Activated CD4-positive, alpha-beta T cell treated with anti-CD3 and anti-CD28 coated beads, Interleukin-2, Interleukin-4, amounts not matched to agents 100 ng/mL and 50 ng/mL, durations not matched to agents 16 hours and 8 hours (primary cell): Measurements from ENCODE around the gene POLA1.

Experiments used
- DNase-seq: peaks from one replicate; pipeline ENCODE4 v3.0.0-alpha.2; 2020; ENCODE audit warnings: low spot score

Gene POLA1

GRCh38 chrX:25007059-25008053 lies 313.6 kb downstream of the POLA1 start:
- no peak for DNase-seq

DNA sequence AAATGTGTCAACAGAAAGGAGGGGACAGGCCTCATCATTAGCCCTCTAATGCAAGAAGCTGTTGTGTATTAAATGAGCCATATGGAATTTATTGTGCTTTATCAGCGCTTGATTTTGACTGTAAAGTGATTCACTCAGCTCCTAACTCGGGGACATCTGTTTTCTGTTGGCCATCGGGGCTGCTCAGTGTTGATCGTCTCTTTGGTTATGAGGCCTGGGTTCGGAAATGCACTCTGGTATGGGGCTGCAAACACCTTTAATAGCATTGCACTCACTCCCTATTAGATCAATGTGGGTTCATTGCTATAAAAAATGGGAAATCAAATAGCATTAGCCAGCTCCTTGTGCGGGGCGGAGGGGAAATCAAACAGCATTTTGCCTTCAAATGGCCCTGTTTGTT lies 315.7 kb downstream of the POLA1 start:
- no peak for DNase-seq

DNA sequence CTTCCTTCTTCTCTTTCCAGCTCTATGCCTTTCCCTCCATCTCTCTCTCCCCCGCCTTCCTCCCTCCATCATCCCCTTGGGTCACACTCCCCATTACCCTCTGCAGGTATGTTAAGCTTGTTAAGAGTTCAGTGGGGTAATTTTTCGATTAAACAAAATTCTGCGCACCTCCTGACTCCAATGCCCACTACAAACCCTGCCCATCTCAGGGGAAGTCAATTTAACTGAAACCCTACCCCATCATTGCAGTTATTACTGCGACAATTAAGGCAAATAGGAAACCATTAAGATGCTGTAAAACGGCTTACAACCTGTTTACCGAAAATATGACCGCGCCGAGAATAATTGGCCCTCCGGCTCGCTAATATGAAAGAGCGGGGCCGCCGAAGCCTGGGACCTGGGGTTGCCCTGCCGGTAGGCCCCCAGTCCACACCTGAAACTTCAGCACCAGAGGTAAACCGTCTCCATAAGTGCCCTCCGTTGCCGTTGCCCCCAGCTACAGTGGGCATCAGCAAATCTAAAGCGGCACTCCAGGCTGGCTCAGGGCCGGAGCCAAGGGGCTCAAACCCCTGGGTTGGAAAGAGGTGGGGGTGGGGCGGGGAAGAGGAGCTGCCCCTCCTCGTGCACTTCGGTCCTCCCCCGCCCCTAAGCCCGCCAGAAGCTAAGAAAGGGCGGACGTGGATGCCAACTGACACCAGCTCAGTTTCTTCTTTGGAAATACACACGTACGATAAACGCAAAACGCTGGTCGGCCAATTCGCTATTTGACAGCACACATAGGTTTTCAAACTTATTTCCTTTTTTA lies 317.3 kb downstream of the POLA1 start:
- DNase-seq: no peak

GRCh38 chrX:25011589-25012432 lies 318.1 kb downstream of the POLA1 start:
- no peak for DNase-seq

DNA sequence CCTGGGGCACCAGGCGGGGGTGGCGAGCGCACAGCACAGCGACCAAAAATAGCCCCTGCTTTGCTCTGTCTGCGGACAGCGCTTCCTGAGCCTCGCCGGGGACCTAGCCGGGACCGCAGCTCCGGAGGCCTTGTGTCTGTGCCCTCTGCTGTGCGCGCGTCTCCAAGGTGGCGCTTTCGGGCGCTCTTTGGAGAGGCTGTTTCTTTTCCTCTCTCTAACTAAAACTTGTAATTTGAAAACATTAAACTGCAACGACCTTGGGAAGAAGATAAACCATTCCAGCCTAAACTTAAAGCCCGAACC lies 318.7 kb downstream of the POLA1 start:
- DNase-seq: no peak

DNA sequence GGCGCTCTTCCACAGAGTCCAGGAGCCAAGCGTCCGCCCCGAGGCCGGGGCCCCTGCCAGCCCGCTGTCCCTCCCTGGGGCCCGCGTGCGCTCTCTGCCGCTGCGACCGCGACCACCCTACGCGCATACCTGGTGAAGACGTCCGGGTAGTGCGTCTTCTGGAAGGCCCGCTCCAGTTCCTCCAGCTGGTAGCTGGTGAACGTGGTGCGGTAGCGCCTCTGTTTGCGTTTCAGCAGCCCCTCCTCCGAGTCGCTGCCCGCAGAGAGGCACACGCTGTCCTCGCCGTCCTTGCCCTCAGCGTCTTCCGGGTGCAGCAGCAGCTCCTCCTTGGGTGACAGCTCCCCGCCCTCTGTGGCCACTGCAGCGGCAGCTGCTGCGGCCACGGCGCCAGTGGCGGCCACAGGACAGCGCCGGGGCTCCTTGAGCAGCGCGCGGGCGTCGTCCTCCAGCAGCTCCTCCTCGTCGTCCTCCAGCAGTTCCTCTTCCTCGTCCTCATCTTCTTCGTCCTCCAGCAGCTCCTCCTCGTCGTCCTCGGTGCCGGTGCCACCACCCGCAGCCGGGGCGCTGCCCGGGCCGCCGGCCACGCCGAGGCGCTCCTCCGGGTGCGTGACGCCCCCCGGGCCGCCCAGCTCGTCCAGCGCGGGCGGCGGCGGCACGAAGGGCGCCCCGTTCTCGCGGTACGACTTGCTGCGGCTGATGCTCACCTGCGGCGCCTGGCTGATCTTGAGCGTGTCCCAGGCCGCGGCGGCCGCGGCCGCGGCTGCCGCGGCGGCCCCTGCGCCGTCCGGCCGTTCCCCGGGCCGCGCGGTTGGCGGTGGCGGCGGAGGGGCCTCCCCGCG lies 319.3 kb downstream of the POLA1 start:
- no peak for DNase-seq

DNA sequence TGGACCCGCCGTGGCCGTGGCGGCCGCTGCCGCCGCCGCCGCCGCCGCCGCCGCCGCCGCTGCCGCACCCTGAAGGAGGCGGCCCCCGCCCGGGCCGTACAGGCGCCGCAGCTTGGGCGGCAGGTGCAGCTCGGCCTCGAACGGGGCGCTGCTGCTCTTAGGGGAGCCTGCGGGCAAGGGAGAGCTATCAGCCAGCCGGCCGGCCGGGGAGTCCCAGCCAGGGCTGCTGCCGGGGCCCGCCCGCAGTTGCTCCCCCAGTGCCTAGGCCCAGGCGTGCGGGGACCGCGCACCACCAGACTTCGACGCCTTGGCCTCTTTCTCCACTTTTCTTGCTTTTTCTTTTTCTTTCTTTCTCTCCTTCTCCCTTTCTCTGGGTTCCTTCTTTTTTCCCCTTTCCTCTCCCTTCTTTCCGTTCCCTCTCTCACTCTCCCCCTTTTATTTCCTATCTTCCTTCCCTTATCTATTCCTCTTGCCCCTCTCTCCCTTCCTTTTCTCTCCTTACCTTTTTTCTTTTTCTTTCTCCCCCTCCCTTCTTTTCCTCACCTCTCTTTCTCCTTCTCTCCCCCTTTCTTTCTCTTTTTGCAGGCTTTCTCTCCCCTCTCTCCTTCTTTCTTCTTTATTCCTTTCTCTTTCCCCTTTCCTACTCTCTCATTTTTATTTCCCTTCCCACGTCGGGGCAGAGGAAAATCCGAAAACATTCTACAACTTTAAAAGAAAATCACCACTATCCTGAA lies 320.1 kb downstream of the POLA1 start:
- DNase-seq: no peak

DNA sequence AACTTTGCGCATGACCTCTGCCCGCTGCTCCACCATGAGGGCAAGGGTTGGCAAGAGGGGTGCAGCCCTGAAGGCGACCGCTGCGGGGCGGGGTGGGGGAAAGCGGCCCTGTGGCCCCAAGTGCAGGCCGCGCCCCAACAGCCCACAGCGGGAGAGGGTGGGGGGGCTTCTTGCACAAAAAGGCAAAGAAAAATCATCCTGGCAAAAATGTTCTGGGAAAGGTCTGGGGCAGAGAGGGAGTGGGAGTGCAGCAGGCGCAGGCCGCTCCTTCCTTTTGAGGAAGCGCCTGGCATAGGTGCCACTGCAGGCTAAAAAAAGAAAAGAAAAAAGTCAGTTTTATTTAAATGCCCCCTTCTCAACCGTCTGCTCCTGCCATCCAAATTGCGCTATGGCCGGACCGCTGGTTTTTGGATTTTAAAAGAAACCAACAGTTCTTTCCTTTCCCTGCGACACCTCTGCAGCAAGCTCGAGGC lies 320.7 kb downstream of the POLA1 start:
- no peak for DNase-seq

DNA sequence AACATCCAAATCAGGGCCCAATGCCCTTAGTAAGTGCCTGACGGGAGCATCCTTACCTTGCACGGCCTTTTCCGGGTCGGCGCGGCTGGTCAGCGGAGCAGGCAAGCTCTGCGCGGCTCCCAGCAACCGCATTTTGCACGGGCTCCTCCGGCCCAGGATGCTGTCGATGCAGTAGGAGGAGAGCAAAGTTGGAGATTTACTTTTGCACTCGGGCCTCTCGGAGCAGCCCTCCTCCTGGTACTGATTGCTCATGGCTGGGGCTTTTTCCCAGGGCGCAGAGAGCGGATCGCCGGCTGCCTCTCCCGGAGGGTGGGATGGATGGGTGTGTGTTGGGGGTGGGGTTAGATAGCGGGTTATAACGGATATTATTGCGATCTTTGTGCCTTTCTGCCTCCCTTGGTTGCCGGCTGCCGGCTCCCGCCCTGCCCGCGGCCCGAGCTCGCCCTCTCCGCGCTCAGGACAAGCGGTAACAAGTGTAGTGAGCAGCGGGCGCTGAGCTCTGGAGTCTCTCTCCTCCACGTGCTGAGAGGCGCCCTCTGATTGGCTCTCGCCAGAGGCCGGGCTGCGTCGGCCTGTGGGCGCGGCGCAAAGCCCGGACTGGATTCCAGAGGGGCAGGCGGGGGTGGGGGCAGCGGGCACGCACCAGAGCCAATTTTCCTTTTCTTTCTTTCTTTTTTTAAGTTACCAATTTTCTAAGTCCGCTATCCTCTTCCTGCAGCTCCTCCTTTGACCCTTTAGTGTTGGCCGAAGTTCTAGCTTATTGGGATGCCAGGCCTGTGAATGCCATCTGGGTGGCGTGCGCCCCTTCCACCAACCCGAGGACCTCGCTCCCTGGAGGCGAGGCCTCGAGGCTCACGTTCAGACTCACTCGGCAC lies 322.0 kb downstream of the POLA1 start, which contains the start of gene ARX:
Gene ARX, minus strand, starts transcription at position 480 of the 875 bp plus-strand sequence. Its CDS starts 228 bp downstream, at position 252.
- DNase-seq: peak; percentile 31

- DNase-seq: no peak
These were observed 322.6 kb downstream of the POLA1 start for GRCh38 chrX:25016361-25016671.

GRCh38 chrX:25016938-25017598 lies 323.4 kb downstream of the POLA1 start:
- no peak for DNase-seq

GRCh38 chrX:25017667-25018247 lies 324.0 kb downstream of the POLA1 start:
- no peak for DNase-seq

DNA sequence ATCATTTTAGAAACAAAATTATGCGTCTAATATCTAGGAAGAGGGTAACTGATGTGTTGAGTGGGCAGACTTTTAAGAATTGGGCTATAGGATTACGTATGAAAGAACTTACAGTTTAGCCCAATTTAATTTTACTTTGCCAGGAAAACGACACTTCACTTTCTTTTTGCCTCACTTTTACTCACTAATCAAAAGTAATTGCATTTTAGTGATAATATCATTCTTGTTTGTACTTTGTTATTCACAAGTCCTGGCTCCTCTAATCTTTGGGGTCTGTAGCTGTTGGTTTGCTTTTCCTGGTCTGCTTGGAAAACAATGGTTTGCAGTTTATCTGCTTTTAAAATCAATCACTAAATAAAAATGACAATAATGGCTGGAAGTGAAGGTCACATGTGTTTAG lies 325.0 kb downstream of the POLA1 start:
- no peak for DNase-seq

GRCh38 chrX:25019707-25020390 lies 326.1 kb downstream of the POLA1 start:
- DNase-seq: no peak

DNA sequence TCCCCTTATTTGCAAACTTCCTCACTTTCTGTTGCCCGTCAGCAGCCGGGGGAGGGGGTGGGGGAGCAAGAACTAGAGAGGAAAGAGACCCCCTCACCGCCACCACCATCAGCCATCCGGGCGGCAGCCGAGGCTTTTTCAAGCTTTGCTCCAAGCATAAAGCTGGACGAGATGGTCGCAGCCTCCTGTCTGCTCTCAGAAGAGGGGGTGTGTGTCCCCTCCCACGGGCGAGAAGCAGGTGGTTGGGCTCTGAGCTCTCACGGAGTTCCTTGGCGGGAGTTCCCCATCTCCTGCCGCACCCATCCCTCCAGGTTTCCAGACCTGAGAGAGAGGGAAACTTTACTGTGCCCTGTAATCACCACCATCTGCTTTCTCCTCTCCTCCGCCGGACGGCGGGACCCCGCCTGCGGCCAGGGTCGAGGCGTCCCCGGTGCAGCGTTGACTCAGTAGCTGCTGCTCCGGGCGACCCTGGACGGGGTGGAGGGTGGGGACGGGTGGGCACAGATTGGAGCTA lies 326.7 kb downstream of the POLA1 start:
- DNase-seq: no peak

- DNase-seq: peak; percentile 22
These were observed 327.3 kb downstream of the POLA1 start for GRCh38 chrX:25020905-25021449.
